HG03469 (cell line): ENCODE data around the gene LARGE1.

Source experiments
- ATAC-seq: cut with Tn5 transposase; IDR thresholded peaks from one replicate; pipeline ENCODE4 v1.9.1; 2021; ENCODE audit warnings: mild to moderate bottlenecking, moderate library complexity, moderate number of reproducible peaks; ENCODE audit not compliant: unreplicated experiment

The LARGE1 gene

GRCh38 chr22:33288078-33288477 is 632.2 kb downstream of the LARGE1 start:
- ATAC-seq: no peak

GRCh38 chr22:33275073-33275443 is 645.2 kb downstream of the LARGE1 start:
- ATAC-seq: no peak

GRCh38 chr22:33274214-33275072 is 645.8 kb downstream of the LARGE1 start:
- no peak for ATAC-seq

GRCh38 chr22:33272871-33273270 is 647.4 kb downstream of the LARGE1 start:
- ATAC-seq: no peak

- ATAC-seq: peak; percentile 6
Measured at GRCh38 chr22:33272180-33272579, 648.1 kb downstream of the LARGE1 start.

- ATAC-seq: peak; percentile 66
Measured at GRCh38 chr22:33271390-33272161, 648.7 kb downstream of the LARGE1 start.

- ATAC-seq: no peak
Measured at GRCh38 chr22:33270596-33270995, 649.7 kb downstream of the LARGE1 start.

- no peak for ATAC-seq
Measured at GRCh38 chr22:33261699-33262098, 658.6 kb downstream of the LARGE1 start.

GRCh38 chr22:33260498-33260897 is 659.8 kb downstream of the LARGE1 start:
- ATAC-seq: no peak

GRCh38 chr22:33255791-33256190 is 664.5 kb downstream of the LARGE1 start:
- ATAC-seq: no peak

GRCh38 chr22:33248948-33249347 is 671.3 kb downstream of the LARGE1 start:
- ATAC-seq: no peak

GRCh38 chr22:33247758-33248157 is 672.5 kb downstream of the LARGE1 start:
- ATAC-seq: no peak

GRCh38 chr22:33242078-33242477 is 678.2 kb downstream of the LARGE1 start:
- ATAC-seq: no peak

- no peak for ATAC-seq
Measured at GRCh38 chr22:33240888-33241475, 679.3 kb downstream of the LARGE1 start.

- ATAC-seq: no peak
Measured at GRCh38 chr22:33232071-33232470, 688.2 kb downstream of the LARGE1 start.

GRCh38 chr22:33227791-33228190 is 692.5 kb downstream of the LARGE1 start:
- ATAC-seq: no peak

GRCh38 chr22:33224841-33225240 is 695.4 kb downstream of the LARGE1 start:
- no peak for ATAC-seq
